NCI-H146 (cell line): ENCODE measurements around the gene SLC66A1.

ENCODE experiments used
- DNase-seq: peaks from one replicate; lab custom pipeline; 2025; lab: John Stamatoyannopoulos, UW

SLC66A1 gene

DNA sequence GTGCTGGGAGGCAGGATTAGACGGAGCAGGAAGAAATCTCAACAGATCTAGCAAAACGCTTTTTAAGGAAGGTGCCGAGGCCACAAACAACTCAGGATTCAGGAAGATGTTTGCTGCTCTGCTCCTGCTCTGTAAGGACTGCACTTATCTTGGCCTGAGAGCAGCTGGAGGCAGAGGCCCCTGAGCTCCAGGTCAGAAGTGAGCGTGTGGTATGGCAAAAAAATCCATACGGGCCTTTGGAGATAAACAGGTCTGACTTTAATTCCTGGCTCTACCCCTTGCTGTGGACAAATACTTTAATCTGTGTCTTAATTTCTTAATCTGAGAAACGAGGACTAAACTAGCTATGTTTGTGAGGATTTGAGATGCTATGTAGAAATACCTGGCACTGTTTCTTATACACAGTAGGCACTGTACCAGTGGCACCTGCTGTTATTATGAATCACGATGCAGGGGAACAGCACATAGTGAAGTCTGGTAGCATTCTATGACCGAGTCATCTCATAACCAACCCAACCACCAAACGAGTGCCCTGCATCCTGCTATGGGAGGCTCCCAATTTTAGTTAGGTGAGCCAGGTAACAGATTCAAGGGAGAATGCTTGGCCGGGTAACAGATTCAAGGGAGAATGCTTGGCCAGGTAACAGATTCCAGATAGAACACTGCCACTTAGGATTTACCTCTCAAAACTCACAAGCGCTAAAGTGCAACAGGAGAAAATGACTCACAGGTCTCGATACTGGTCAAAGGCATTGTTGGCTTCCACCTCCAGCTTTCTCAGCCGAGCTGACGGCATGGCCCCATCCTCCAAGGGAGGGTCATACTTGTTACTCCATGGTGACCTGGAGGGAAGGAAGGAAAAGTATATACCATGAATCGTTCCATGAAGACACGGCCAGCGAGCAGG, 65.9 kb downstream of the SLC66A1 start:
- no peak for DNase-seq
